WTC11 (cell line): ENCODE results near the gene SMIM17. TPM values are rescaled to one million over a fixed set of nuclear protein-coding genes. Genes with fewer than 3 reads are reported as not detected.

Source experiments
- ATAC-seq: fragments of 200-7000 bp; cut with Tn5 transposase; 2 replicates; pipeline ENCODE4 v1.10.0; 2021; ENCODE audit warnings: mild to moderate bottlenecking, moderate library complexity
- CTCF ChIA-PET: fragments of 300-600 bp; sonication (Branson Sonifier 250); formaldehyde crosslinking; loops from one replicate; lab custom pipeline; 2021; ENCODE audit warnings: antibody characterized with exemption; lab: Charles Lee
- POLR2A ChIA-PET: fragments of 350-600 bp; sonication (Branson Sonifier 250); formaldehyde crosslinking; loops from one replicate; lab custom pipeline; 2021; ENCODE audit warnings: antibody characterized with exemption; lab: Charles Lee
- DNase-seq: peaks from one replicate; pipeline ENCODE4 v3.0.0; 2021; ENCODE audit warnings: low spot score
- H3K27ac Mint-ChIP-seq: 2 replicates; pipeline ENCODE4 v1.8.0; 2021; ENCODE audit warnings: mixed read lengths
- H3K27me3 Mint-ChIP-seq: 2 replicates; pipeline ENCODE4 v1.8.0; 2021; ENCODE audit warnings: low read depth, mild to moderate bottlenecking, moderate library complexity, mixed read lengths
- H3K36me3 Mint-ChIP-seq: 2 replicates; pipeline ENCODE4 v1.8.0; 2021; ENCODE audit warnings: mixed read lengths
- H3K4me1 Mint-ChIP-seq: 2 replicates; pipeline ENCODE4 v1.8.0; 2022; ENCODE audit warnings: mixed read lengths
- H3K4me3 Mint-ChIP-seq: 2 replicates; pipeline ENCODE4 v1.8.0; 2021; ENCODE audit warnings: mild to moderate bottlenecking, moderate library complexity, mixed read lengths
- H3K9me3 Mint-ChIP-seq: 2 replicates; pipeline ENCODE4 v1.8.0; 2021; ENCODE audit warnings: mixed read lengths
- ATF6 ChIP-seq: sonication (generic); formaldehyde crosslinking; IDR thresholded peaks from 2 replicates; pipeline ENCODE4 v1.8.1; 2023; ENCODE audit warnings: mild to moderate bottlenecking, missing genetic modification reagents
- CDX4 ChIP-seq: fragments of 250-450 bp; sonication (Bioruptor Pico); IDR thresholded peaks from 2 replicates; pipeline ENCODE4 v1.9.0; 2021; ENCODE audit warnings: moderate library complexity, mild to moderate bottlenecking, inconsistent platforms, borderline replicate concordance
- ELF4 ChIP-seq: sonication (generic); formaldehyde crosslinking; IDR thresholded peaks from 2 replicates; pipeline ENCODE4 v1.8.1; 2022; ENCODE audit warnings: low read depth, mild to moderate bottlenecking, moderate library complexity, missing genetic modification reagents
- ERG ChIP-seq: fragments of 250-450 bp; sonication (Bioruptor Pico); IDR thresholded peaks from 2 replicates; pipeline ENCODE4 v1.8.0; 2021; ENCODE audit warnings: mild to moderate bottlenecking
- HMGA2 ChIP-seq: fragments of 250-450 bp; sonication (Bioruptor Pico); IDR thresholded peaks from 2 replicates; pipeline ENCODE4 v1.4.0; 2021; ENCODE audit warnings: mild to moderate bottlenecking, moderate library complexity
- HMGXB4 ChIP-seq: sonication (generic); formaldehyde crosslinking; IDR thresholded peaks from 2 replicates; pipeline ENCODE4 v1.8.1; 2023; ENCODE audit warnings: mild to moderate bottlenecking, moderate library complexity, missing genetic modification reagents
- JAZF1 ChIP-seq: fragments of 250-450 bp; sonication (Bioruptor Pico); IDR thresholded peaks from 2 replicates; pipeline ENCODE4 v1.9.0; 2021; ENCODE audit warnings: moderate library complexity, mild to moderate bottlenecking, inconsistent platforms
- JUN ChIP-seq: sonication (generic); formaldehyde crosslinking; IDR thresholded peaks from 2 replicates; pipeline ENCODE4 v1.8.0; 2023; ENCODE audit warnings: mild to moderate bottlenecking, missing genetic modification reagents
- MXD4 ChIP-seq: fragments of 250-450 bp; sonication (Bioruptor Pico); IDR thresholded peaks from 2 replicates; pipeline ENCODE4 v1.8.0; 2021; ENCODE audit warnings: mild to moderate bottlenecking, moderate library complexity, borderline replicate concordance
- MYBL2 ChIP-seq: sonication (generic); formaldehyde crosslinking; IDR thresholded peaks from 2 replicates; pipeline ENCODE4 v1.8.1; 2023; ENCODE audit warnings: mild to moderate bottlenecking, moderate library complexity, missing genetic modification reagents
- NFATC4 ChIP-seq: fragments of 250-450 bp; sonication (Bioruptor Pico); IDR thresholded peaks from 2 replicates; pipeline ENCODE4 v1.9.0; 2021; ENCODE audit warnings: mild to moderate bottlenecking
- NR2C2 ChIP-seq: sonication (generic); formaldehyde crosslinking; IDR thresholded peaks from 2 replicates; pipeline ENCODE4 v1.8.0; 2022; ENCODE audit warnings: mild to moderate bottlenecking, missing genetic modification reagents
- NR3C1 ChIP-seq: sonication (generic); formaldehyde crosslinking; conservative IDR thresholded peaks from 2 replicates; pipeline ENCODE4 v1.8.1; 2023; ENCODE audit warnings: low read depth, mild to moderate bottlenecking, missing genetic modification reagents
- OVOL2 ChIP-seq: fragments of 250-450 bp; sonication (Bioruptor Pico); IDR thresholded peaks from 2 replicates; pipeline ENCODE4 v1.9.0; 2021; ENCODE audit warnings: mild to moderate bottlenecking, borderline replicate concordance
- PRDM15 ChIP-seq: sonication (generic); formaldehyde crosslinking; IDR thresholded peaks from 2 replicates; pipeline ENCODE4 v1.8.0; 2022; ENCODE audit warnings: missing genetic modification reagents
- SP1 ChIP-seq: sonication (generic); formaldehyde crosslinking; conservative IDR thresholded peaks from 2 replicates; pipeline ENCODE4 v1.8.1; 2022; ENCODE audit warnings: missing genetic modification reagents
- TEAD1 ChIP-seq: sonication (generic); formaldehyde crosslinking; IDR thresholded peaks from 2 replicates; pipeline ENCODE4 v1.8.0; 2022; ENCODE audit warnings: mild to moderate bottlenecking, missing genetic modification reagents
- TP53 ChIP-seq: sonication (generic); formaldehyde crosslinking; IDR thresholded peaks from 2 replicates; pipeline ENCODE4 v1.8.1; 2023; ENCODE audit warnings: mild to moderate bottlenecking, missing genetic modification reagents
- ZNF121 ChIP-seq: sonication (generic); formaldehyde crosslinking; IDR thresholded peaks from 2 replicates; pipeline ENCODE4 v1.8.0; 2023; ENCODE audit warnings: missing genetic modification reagents
- ZNF219 ChIP-seq: sonication (generic); formaldehyde crosslinking; IDR thresholded peaks from 2 replicates; pipeline ENCODE4 v1.8.0; 2023; ENCODE audit warnings: missing genetic modification reagents, mild to moderate bottlenecking, borderline replicate concordance
- ZNF671 ChIP-seq: fragments of 250-450 bp; sonication (Bioruptor Pico); IDR thresholded peaks from 2 replicates; pipeline ENCODE4 v1.8.0; 2021; ENCODE audit warnings: mild to moderate bottlenecking
- ZSCAN18 ChIP-seq: fragments of 250-450 bp; sonication (Bioruptor Pico); IDR thresholded peaks from 2 replicates; pipeline ENCODE4 v2.1.2; 2022; ENCODE audit warnings: mild to moderate bottlenecking, moderate library complexity
- total RNA-seq: library from RNA; stranded (reverse); gene quantifications from 3 replicates; pipeline ENCODE4 v1.2.3, GENCODE V29; 2021

The SMIM17 gene
- total RNA-seq, 1 experiment from 2014 or later = 0.15 TPM

- TF ChIP-seq ZSCAN18 (CRISPR knock-in tag) (no peak), MYBL2 (CRISPR knock-in tag) (no peak), ZNF671 (CRISPR knock-in tag) (no peak), ZNF121 (CRISPR knock-in tag) (no peak), ATF6 (CRISPR knock-in tag) (no peak), OVOL2 (CRISPR knock-in tag) (no peak), HMGXB4 (CRISPR knock-in tag) (no peak), ELF4 (CRISPR knock-in tag) (no peak), JUN (CRISPR knock-in tag) (no peak), TEAD1 (no peak)
Measured at GRCh38 chr19:56613639-56614038, 29.3 kb upstream of the SMIM17 start (continued).

GRCh38 chr19:56617531-56617930 lies 25.4 kb upstream of the SMIM17 start:
- Mint-ChIP-seq H3K9me3 (peaks cover 76% of the 10 kb centered on the region), H3K36me3 (peaks cover 92% of the 10 kb centered on the region), H3K27me3 (peaks cover 9% of the 10 kb centered on the region; the same call in 1 of the 2 replicates), H3K4me3 (no peak overlapping the region), H3K27ac (no peak overlapping the region), H3K4me1 (peaks cover 3% of the 10 kb centered on the region; the same call in 1 of the 2 replicates)
- POLR2A ChIA-PET = no interaction called here
- DNase-seq (no peak), ATAC-seq (no peak)
- CTCF ChIA-PET = no interaction called here
- TF ChIP-seq JAZF1 (CRISPR knock-in tag) (no peak), TP53 (CRISPR knock-in tag) (no peak), CDX4 (CRISPR knock-in tag) (no peak), NR2C2 (no peak), MYBL2 (CRISPR knock-in tag) (no peak), PRDM15 (CRISPR knock-in tag) (no peak), NR3C1 (no peak), SP1 (CRISPR knock-in tag) (no peak), ZNF219 (CRISPR knock-in tag) (no peak), NFATC4 (no peak), MXD4 (CRISPR knock-in tag) (no peak), HMGA2 (CRISPR knock-in tag) (no peak), ERG (CRISPR knock-in tag) (no peak)
